HCT116 (cell line): ENCODE data around the gene RIMS4.

ENCODE experiments used
- EZH2 ChIP-seq: fragments of 200-600 bp; sonication (generic); IDR thresholded peaks from 2 replicates; pipeline ENCODE4 v1.6.1; 2017; ENCODE audit warnings: antibody characterized with exemption, mixed run types
- EZH2phosphoT487 ChIP-seq: fragments of 200-600 bp; IDR thresholded peaks from 2 replicates; pipeline ENCODE4 v1.6.1; 2018; ENCODE audit warnings: antibody characterized with exemption, borderline replicate concordance
- POLR2A ChIP-seq: IDR thresholded peaks from 2 replicates; pipeline ENCODE4 v1.7.0; 2011; ENCODE audit warnings: borderline replicate concordance; ENCODE audit not compliant: insufficient read depth, insufficient read length; ENCODE audit errors: extremely low read depth
- POLR2AphosphoS5 ChIP-seq: IDR thresholded peaks from 2 replicates; pipeline ENCODE4 v1.6.1; 2011; ENCODE audit warnings: mild to moderate bottlenecking, low read depth, low read length, moderate library complexity
- SIN3A ChIP-seq: IDR thresholded peaks from 2 replicates; pipeline ENCODE4 v1.6.1; 2012; ENCODE audit warnings: low read depth
- SP1 ChIP-seq: IDR thresholded peaks from 2 replicates; pipeline ENCODE4 v1.6.1; 2012; ENCODE audit warnings: low read depth
- SRF ChIP-seq: IDR thresholded peaks from 2 replicates; pipeline ENCODE4 v1.6.1; 2012; ENCODE audit warnings: low read depth
- TCF7L2 ChIP-seq: IDR thresholded peaks from 2 replicates; pipeline ENCODE4 v1.7.0; 2011; ENCODE audit warnings: borderline replicate concordance, inconsistent platforms; ENCODE audit not compliant: insufficient read depth, insufficient read length; ENCODE audit errors: extremely low read depth
- TF ChIP-seq, protein P1 (sequence below), 3 experiments: fragments of 200-600 bp in 1 of 3; sonication (generic) in 1 of 3; IDR thresholded peaks in 2 of 3; conservative IDR thresholded peaks in 1 of 3; 2 replicates each; pipeline ENCODE4 v1.5.1; 2012 to 2017; ENCODE audit warnings: low read depth in 2 of 3, low read length in 2 of 3, antibody characterized with exemption in 1 of 3, borderline replicate concordance in 1 of 3, control low read depth in 1 of 3, mild to moderate bottlenecking in 1 of 3, mixed read lengths in 1 of 3, mixed run types in 1 of 3, moderate library complexity in 1 of 3; ENCODE audit not compliant: insufficient read depth in 1 of 3

DNA sequence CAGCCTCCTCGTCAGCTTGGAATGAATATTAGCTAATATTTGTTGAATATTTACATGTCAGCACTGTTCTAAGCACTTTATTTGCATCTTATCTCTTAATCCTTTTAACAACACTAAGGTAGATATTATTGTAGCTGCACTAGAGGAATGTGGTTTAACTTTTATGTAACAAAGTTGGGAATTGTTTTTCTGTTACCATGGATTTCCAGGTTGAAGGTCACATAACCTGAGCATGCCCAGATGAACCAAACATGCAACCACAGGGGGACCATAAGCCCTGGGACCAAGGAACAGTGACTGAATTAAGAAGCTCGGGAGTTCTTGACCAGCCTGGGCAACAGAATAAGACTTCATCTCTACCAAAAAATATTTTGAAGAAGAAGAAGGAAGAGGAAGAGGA is 46.1 kb upstream of the RIMS4 start:
- no peak for TF ChIP-seq SRF
- TF ChIP-seq, protein P1, sequence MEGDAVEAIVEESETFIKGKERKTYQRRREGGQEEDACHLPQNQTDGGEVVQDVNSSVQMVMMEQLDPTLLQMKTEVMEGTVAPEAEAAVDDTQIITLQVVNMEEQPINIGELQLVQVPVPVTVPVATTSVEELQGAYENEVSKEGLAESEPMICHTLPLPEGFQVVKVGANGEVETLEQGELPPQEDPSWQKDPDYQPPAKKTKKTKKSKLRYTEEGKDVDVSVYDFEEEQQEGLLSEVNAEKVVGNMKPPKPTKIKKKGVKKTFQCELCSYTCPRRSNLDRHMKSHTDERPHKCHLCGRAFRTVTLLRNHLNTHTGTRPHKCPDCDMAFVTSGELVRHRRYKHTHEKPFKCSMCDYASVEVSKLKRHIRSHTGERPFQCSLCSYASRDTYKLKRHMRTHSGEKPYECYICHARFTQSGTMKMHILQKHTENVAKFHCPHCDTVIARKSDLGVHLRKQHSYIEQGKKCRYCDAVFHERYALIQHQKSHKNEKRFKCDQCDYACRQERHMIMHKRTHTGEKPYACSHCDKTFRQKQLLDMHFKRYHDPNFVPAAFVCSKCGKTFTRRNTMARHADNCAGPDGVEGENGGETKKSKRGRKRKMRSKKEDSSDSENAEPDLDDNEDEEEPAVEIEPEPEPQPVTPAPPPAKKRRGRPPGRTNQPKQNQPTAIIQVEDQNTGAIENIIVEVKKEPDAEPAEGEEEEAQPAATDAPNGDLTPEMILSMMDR (IDR thresholded peaks at IDR 0.05 in 2 of 3, conservative IDR thresholded peaks at IDR 0.05 in 1 of 3; ENCODE audit: borderline replicate concordance in 1 of 3, insufficient read depth in 1 of 3, low read depth in 2 of 3, low read length in 2 of 3): no peak
- TF ChIP-seq EZH2: no peak
- TF ChIP-seq EZH2phosphoT487: no peak
- no peak for TF ChIP-seq POLR2A
- no peak for TF ChIP-seq POLR2AphosphoS5
- TF ChIP-seq TCF7L2: no peak
- no peak for TF ChIP-seq SIN3A
- TF ChIP-seq SP1: no peak
